ENCODE data around the gene GPR139. TPM values are rescaled to one million over a fixed set of nuclear protein-coding genes. Genes with fewer than 3 reads are reported as not detected.

GPR139 gene
- not detected for total RNA-seq
- not detected for polyA plus RNA-seq

DNA sequence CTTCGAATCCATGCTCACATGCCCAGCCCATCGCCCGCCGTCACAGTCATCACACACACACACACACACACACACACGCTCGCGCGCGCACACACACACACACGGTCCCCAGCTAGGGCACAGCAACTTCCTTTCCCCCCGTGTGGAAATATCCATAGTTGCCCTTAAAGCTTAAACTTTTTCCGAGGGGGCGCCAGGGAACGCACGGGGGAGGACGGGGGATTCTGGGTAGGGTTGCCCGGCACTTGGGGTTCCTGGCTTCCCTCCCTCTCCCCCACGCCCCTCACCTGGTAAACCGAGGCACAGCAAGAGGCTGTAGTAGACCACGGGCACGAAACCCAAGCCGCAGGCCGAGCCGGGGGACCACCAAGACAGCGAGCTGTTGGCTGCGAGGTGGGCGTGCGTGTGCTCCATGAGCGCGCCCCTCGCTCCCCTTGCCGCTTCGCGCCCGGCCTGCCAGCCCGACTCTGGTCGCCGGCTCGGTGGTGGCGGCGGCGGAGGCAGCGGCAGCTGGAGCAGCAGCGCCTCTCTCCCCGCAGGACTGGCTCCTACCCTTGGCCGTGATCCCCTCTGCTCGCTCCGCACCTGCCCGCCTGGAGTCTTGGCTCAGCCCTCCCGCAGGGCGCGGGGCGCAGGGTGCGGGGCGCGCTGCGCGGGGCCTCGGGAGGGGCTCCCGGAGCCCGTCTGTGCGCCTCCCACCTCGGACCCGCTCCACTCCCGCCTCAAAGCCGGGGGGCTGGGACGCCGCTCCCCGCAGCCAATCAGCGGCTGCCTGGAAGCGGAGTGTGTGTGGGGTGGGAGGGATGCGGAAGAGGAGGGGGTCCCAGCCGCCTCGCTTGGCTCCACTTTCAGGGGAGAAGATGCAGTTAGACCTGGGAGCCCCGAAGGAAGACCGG lies at the start of gene GPR139:
Gene GPR139 (minus strand): TSS at position 688 of the 896 bp plus-strand sequence. CDS start 274 bp downstream, at position 414.
- TF ChIP-seq, protein P1, sequence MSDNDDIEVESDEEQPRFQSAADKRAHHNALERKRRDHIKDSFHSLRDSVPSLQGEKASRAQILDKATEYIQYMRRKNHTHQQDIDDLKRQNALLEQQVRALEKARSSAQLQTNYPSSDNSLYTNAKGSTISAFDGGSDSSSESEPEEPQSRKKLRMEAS (IDR thresholded peaks at IDR 0.05): no peak
- TF ChIP-seq, protein P2, sequence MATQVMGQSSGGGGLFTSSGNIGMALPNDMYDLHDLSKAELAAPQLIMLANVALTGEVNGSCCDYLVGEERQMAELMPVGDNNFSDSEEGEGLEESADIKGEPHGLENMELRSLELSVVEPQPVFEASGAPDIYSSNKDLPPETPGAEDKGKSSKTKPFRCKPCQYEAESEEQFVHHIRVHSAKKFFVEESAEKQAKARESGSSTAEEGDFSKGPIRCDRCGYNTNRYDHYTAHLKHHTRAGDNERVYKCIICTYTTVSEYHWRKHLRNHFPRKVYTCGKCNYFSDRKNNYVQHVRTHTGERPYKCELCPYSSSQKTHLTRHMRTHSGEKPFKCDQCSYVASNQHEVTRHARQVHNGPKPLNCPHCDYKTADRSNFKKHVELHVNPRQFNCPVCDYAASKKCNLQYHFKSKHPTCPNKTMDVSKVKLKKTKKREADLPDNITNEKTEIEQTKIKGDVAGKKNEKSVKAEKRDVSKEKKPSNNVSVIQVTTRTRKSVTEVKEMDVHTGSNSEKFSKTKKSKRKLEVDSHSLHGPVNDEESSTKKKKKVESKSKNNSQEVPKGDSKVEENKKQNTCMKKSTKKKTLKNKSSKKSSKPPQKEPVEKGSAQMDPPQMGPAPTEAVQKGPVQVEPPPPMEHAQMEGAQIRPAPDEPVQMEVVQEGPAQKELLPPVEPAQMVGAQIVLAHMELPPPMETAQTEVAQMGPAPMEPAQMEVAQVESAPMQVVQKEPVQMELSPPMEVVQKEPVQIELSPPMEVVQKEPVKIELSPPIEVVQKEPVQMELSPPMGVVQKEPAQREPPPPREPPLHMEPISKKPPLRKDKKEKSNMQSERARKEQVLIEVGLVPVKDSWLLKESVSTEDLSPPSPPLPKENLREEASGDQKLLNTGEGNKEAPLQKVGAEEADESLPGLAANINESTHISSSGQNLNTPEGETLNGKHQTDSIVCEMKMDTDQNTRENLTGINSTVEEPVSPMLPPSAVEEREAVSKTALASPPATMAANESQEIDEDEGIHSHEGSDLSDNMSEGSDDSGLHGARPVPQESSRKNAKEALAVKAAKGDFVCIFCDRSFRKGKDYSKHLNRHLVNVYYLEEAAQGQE (IDR thresholded peaks at IDR 0.05): no peak
- TF ChIP-seq HNF4G (IDR thresholded peaks at IDR 0.05): no peak
- no peak for TF ChIP-seq FOXA2 (IDR thresholded peaks at IDR 0.05)
- no peak for TF ChIP-seq GABPA (IDR thresholded peaks at IDR 0.05 in 1 of 2, conservative IDR thresholded peaks at IDR 0.05 in 1 of 2)
- TF ChIP-seq, protein P3, sequence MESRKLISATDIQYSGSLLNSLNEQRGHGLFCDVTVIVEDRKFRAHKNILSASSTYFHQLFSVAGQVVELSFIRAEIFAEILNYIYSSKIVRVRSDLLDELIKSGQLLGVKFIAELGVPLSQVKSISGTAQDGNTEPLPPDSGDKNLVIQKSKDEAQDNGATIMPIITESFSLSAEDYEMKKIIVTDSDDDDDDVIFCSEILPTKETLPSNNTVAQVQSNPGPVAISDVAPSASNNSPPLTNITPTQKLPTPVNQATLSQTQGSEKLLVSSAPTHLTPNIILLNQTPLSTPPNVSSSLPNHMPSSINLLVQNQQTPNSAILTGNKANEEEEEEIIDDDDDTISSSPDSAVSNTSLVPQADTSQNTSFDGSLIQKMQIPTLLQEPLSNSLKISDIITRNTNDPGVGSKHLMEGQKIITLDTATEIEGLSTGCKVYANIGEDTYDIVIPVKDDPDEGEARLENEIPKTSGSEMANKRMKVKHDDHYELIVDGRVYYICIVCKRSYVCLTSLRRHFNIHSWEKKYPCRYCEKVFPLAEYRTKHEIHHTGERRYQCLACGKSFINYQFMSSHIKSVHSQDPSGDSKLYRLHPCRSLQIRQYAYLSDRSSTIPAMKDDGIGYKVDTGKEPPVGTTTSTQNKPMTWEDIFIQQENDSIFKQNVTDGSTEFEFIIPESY (IDR thresholded peaks at IDR 0.05): no peak
- TF ChIP-seq RAD21 (IDR thresholded peaks at IDR 0.05): no peak
- TF ChIP-seq FOXA1 (IDR thresholded peaks at IDR 0.05): no peak
- no peak for TF ChIP-seq RXRA (IDR thresholded peaks at IDR 0.05)
- no peak for TF ChIP-seq EGR1 (IDR thresholded peaks at IDR 0.05; ENCODE audit: low read depth in 2 of 2)
- TF ChIP-seq, protein P4, sequence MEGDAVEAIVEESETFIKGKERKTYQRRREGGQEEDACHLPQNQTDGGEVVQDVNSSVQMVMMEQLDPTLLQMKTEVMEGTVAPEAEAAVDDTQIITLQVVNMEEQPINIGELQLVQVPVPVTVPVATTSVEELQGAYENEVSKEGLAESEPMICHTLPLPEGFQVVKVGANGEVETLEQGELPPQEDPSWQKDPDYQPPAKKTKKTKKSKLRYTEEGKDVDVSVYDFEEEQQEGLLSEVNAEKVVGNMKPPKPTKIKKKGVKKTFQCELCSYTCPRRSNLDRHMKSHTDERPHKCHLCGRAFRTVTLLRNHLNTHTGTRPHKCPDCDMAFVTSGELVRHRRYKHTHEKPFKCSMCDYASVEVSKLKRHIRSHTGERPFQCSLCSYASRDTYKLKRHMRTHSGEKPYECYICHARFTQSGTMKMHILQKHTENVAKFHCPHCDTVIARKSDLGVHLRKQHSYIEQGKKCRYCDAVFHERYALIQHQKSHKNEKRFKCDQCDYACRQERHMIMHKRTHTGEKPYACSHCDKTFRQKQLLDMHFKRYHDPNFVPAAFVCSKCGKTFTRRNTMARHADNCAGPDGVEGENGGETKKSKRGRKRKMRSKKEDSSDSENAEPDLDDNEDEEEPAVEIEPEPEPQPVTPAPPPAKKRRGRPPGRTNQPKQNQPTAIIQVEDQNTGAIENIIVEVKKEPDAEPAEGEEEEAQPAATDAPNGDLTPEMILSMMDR (IDR thresholded peaks at IDR 0.05; ENCODE audit: low read depth, low read length, missing input control): no peak
- no peak for TF ChIP-seq JUND (IDR thresholded peaks at IDR 0.05)
- no peak for TF ChIP-seq TAF1 (conservative IDR thresholded peaks at IDR 0.05)
- no peak for TF ChIP-seq YY1 (IDR thresholded peaks at IDR 0.05)
- no peak for TF ChIP-seq SP1 (IDR thresholded peaks at IDR 0.05)
- DNase-seq (ENCODE audit: low spot score): no peak
- Histone ChIP-seq H3K27ac (ENCODE audit: low read depth in 1 of 2, low read length in 2 of 2) (no peak within 1 kb of the TSS), H3K4me3 (ENCODE audit: low read depth in 1 of 3, low read length in 3 of 3) (no peak within 1 kb of the TSS), H3K9ac (ENCODE audit: low read depth in 1 of 2, low read length in 2 of 2) (no peak within 1 kb of the TSS), H3K36me3 (ENCODE audit: control insufficient read depth in 4 of 4, insufficient read depth in 3 of 4, low read depth in 1 of 4, low read length in 3 of 4) (no peaks in the 10 kb centered on the region), H3K4me1 (ENCODE audit: control insufficient read depth in 4 of 4, insufficient read depth in 4 of 4, low read length in 3 of 4) (no peaks in the 10 kb centered on the region), H3K9me3 (ENCODE audit: control insufficient read depth in 4 of 4, low read length in 3 of 4) (peaks cover 0 to 3% (median under 1%) of the 10 kb centered on the region in 4 donors), H3K27me3 (ENCODE audit: control insufficient read depth in 4 of 4, insufficient read depth in 4 of 4, low read length in 3 of 4) (peaks cover 0 to 2% (median 0%) of the 10 kb centered on the region in 4 donors)
- 3% methylated on average over 76 of the region's 76 CpGs for WGBS

All from liver (tissue), 9 donors.